ENCODE measurements around the gene DSEL.

DNA sequence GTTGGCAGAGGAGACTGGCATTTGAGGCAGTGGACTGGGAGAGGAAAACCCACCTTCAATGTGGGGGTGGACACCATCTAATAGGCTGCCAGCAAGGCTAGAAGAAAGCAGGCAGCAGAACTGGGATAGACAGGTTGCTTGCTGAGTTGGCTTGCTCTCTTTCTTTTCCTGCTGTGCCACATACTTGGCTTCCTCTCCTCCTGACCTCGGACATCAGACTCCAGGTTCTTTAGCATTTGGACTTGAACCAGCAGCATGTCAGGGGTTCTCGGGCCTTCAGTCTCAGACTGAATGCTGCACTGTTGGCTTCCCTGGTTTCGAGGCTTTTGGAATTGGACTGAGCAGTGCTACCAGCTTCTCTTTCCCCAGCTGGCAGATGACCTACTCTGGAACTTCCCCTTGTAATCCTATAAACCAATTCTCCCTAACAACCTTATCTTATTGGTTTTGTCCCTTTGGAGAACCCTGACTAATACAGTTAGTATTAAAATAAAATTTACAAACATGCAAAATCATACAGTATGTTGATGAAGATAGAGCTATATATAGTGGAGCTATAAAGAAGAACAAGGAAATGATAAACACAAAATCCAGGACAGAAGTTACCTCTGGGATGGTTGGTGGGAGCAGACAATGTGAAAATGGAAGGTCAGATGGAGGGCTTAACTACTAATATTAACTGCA is 15.9 kb downstream of the DSEL start:
- TF ChIP-seq, protein P1, sequence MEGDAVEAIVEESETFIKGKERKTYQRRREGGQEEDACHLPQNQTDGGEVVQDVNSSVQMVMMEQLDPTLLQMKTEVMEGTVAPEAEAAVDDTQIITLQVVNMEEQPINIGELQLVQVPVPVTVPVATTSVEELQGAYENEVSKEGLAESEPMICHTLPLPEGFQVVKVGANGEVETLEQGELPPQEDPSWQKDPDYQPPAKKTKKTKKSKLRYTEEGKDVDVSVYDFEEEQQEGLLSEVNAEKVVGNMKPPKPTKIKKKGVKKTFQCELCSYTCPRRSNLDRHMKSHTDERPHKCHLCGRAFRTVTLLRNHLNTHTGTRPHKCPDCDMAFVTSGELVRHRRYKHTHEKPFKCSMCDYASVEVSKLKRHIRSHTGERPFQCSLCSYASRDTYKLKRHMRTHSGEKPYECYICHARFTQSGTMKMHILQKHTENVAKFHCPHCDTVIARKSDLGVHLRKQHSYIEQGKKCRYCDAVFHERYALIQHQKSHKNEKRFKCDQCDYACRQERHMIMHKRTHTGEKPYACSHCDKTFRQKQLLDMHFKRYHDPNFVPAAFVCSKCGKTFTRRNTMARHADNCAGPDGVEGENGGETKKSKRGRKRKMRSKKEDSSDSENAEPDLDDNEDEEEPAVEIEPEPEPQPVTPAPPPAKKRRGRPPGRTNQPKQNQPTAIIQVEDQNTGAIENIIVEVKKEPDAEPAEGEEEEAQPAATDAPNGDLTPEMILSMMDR (IDR thresholded peaks at IDR 0.05): no peak
- TF ChIP-seq EZH2 (IDR thresholded peaks at IDR 0.05; ENCODE audit: borderline replicate concordance, insufficient read depth, low read depth, low read length, poor library complexity, severe bottlenecking): no peak
